DOHH2 (cell line): ENCODE results near the gene PLA2G2E.

Experiments used
- H3F3A ChIP-seq: fragments of 200-600 bp; sonication (generic), shearing (Covaris generic); 2 replicates; pipeline ENCODE4 v1.6.0; 2016; ENCODE audit warnings: antibody characterized with exemption, mild to moderate bottlenecking; ENCODE audit not compliant: control insufficient read depth, insufficient read depth
- H3K27ac ChIP-seq: fragments of 200-600 bp; sonication (generic); 2 replicates; pipeline ENCODE4 v1.5.1; 2014; ENCODE audit warnings: low read depth, mild to moderate bottlenecking, low read length, moderate library complexity
- H3K27me3 ChIP-seq: fragments of 200-600 bp; sonication (generic); 2 replicates; pipeline ENCODE4 v1.6.1; 2014; ENCODE audit warnings: mild to moderate bottlenecking, low read length, mixed read lengths; ENCODE audit not compliant: control insufficient read depth
- H3K36me3 ChIP-seq: fragments of 200-600 bp; sonication (generic); 2 replicates; pipeline ENCODE4 v1.6.1; 2014; ENCODE audit warnings: mild to moderate bottlenecking, low read length, moderate library complexity, mixed read lengths; ENCODE audit not compliant: control insufficient read depth
- H3K4me1 ChIP-seq: fragments of 200-600 bp; sonication (generic); 2 replicates; pipeline ENCODE4 v1.6.1; 2014; ENCODE audit warnings: mild to moderate bottlenecking, low read length, mixed read lengths; ENCODE audit not compliant: control insufficient read depth
- H3K4me2 ChIP-seq: fragments of 200-600 bp; sonication (generic); 2 replicates; pipeline ENCODE4 v1.6.0; 2014; ENCODE audit warnings: mild to moderate bottlenecking, low read length, moderate library complexity
- H3K4me3 ChIP-seq: fragments of 200-600 bp; sonication (generic); 2 replicates; pipeline ENCODE4 v1.5.1; 2014; ENCODE audit warnings: mild to moderate bottlenecking, low read length, mixed read lengths
- H3K79me2 ChIP-seq: fragments of 200-600 bp; sonication (generic); 2 replicates; pipeline ENCODE4 v1.6.1; 2014; ENCODE audit warnings: mild to moderate bottlenecking, low read length, mixed read lengths; ENCODE audit not compliant: control insufficient read depth
- H3K9me2 ChIP-seq: fragments of 200-600 bp; sonication (generic); replicated peaks from 2 replicates; pipeline ENCODE4 v1.6.1; 2014; ENCODE audit warnings: mild to moderate bottlenecking, low read length, mixed read lengths; ENCODE audit not compliant: control insufficient read depth
- H3K9me3 ChIP-seq: fragments of 200-600 bp; sonication (generic); 2 replicates; pipeline ENCODE4 v1.6.1; 2014; ENCODE audit warnings: antibody characterized with exemption, low read length, mixed read lengths; ENCODE audit not compliant: control insufficient read depth, insufficient read depth
- H4K20me1 ChIP-seq: fragments of 200-600 bp; sonication (generic); 2 replicates; pipeline ENCODE4 v1.6.0; 2014; ENCODE audit warnings: low read depth, mild to moderate bottlenecking, antibody characterized with exemption, low read length, moderate library complexity; ENCODE audit not compliant: control insufficient read depth, insufficient read depth
- CTCF ChIP-seq: fragments of 200-600 bp; sonication (generic); IDR thresholded peaks from one replicate; pipeline ENCODE4 v1.5.1; 2014; ENCODE audit warnings: antibody characterized with exemption, mild to moderate bottlenecking, low read depth, low read length; ENCODE audit not compliant: poor library complexity, severe bottlenecking
- EZH2phosphoT487 ChIP-seq: fragments of 200-600 bp; sonication (generic); IDR thresholded peaks from 2 replicates; pipeline ENCODE4 v1.6.1; 2017; ENCODE audit warnings: borderline replicate concordance, mild to moderate bottlenecking, antibody characterized with exemption, low read length, moderate library complexity, mixed read lengths

The PLA2G2E gene

DNA sequence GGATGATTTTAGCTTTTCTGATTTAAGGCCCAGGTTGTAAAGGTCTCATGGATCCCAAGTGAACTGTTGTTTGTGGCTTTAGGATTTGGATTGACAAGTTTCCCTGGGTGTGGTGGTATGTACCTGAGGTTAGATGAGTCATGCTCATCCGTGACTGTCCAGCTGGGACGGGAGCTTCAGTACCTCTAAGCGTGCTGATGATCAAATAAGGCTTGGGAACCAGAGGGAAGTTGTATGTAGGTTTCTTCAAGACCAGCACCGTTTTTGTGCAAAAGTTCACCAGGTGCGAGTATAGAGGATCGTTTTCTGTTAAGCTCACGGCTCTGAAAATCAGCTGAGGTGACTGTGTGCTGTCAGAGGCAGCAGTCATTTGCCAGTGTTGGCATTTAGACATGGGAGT is 19.8 kb downstream of the PLA2G2E start:
- Histone ChIP-seq H3K27me3 (no peaks in the 10 kb centered on the region), H3K9me3 (no peaks in the 10 kb centered on the region), H3K4me3 (no peak overlapping the region), H3K36me3 (peaks cover 72% of the 10 kb centered on the region), H3K9me2 (no peaks in the 10 kb centered on the region), H3K4me1 (no peaks in the 10 kb centered on the region), H3K27ac (no peak overlapping the region), H3K4me2 (no peak overlapping the region), H4K20me1 (no peaks in the 10 kb centered on the region), H3F3A (no peaks in the 10 kb centered on the region), H3K79me2 (no peaks in the 10 kb centered on the region)
- TF ChIP-seq CTCF (no peak), EZH2phosphoT487 (no peak)

GRCh38 chr1:19901653-19902052 is 21.8 kb downstream of the PLA2G2E start:
- no peak for TF ChIP-seq EZH2phosphoT487
- TF ChIP-seq CTCF, result no peak
- no peaks in the 10 kb centered on the region for H3K79me2 ChIP-seq
- H3K9me3 ChIP-seq, result no peaks in the 10 kb centered on the region
- H3F3A ChIP-seq, result no peaks in the 10 kb centered on the region
- no peak overlapping the region for H3K4me2 ChIP-seq
- no peaks in the 10 kb centered on the region for H3K9me2 ChIP-seq
- H3K4me1 ChIP-seq, result no peaks in the 10 kb centered on the region
- no peak overlapping the region for H3K27ac ChIP-seq
- H3K4me3 ChIP-seq, result no peak overlapping the region
- H3K27me3 ChIP-seq, result no peaks in the 10 kb centered on the region
- H4K20me1 ChIP-seq, result no peaks in the 10 kb centered on the region
- H3K36me3 ChIP-seq, result peaks cover 60% of the 10 kb centered on the region

DNA sequence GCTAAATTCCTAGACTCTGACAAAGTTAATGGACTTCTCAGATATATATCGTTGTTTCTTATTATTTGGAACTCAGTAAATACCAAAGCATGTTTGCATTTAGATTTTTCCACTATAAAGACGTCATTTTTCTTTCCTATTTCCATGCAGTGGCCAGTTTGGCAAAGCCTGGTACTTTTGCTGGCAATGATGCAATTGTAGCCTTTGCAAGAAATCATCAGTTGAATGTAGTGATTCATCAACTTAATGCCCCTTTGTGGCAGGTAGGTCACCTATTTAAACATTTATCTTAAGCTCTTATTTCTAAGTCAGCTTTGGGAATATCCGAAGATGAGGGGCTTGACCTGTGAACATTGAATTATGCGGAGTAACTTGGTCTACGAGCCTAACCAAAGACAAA is 29.2 kb downstream of the PLA2G2E start:
- Histone ChIP-seq H3F3A (no peaks in the 10 kb centered on the region), H3K9me2 (no peaks in the 10 kb centered on the region), H3K36me3 (peaks cover 67% of the 10 kb centered on the region), H3K27ac (no peak overlapping the region), H3K4me3 (no peak overlapping the region), H3K4me2 (no peak overlapping the region), H4K20me1 (no peaks in the 10 kb centered on the region; the same call in 1 of the 2 replicates), H3K79me2 (peaks cover 14% of the 10 kb centered on the region), H3K9me3 (no peaks in the 10 kb centered on the region), H3K27me3 (no peaks in the 10 kb centered on the region), H3K4me1 (no peaks in the 10 kb centered on the region)
- TF ChIP-seq CTCF (no peak), EZH2phosphoT487 (no peak)

GRCh38 chr1:19893687-19894086 is 29.7 kb downstream of the PLA2G2E start:
- peaks cover under 1% of the 10 kb centered on the region; the same call in 1 of the 2 replicates for H4K20me1 ChIP-seq
- H3K9me3 ChIP-seq, result no peaks in the 10 kb centered on the region
- H3K27ac ChIP-seq, result no peak overlapping the region
- H3K4me1 ChIP-seq, result no peaks in the 10 kb centered on the region
- no peak overlapping the region for H3K4me3 ChIP-seq
- no peaks in the 10 kb centered on the region for H3F3A ChIP-seq
- peaks cover 62% of the 10 kb centered on the region for H3K36me3 ChIP-seq
- H3K79me2 ChIP-seq, result peaks cover 19% of the 10 kb centered on the region
- H3K27me3 ChIP-seq, result no peaks in the 10 kb centered on the region
- no peaks in the 10 kb centered on the region for H3K9me2 ChIP-seq
- no peak for TF ChIP-seq CTCF
- no peak for TF ChIP-seq EZH2phosphoT487
- no peak overlapping the region for H3K4me2 ChIP-seq
